HG02610 (cell line): Measurements from ENCODE around the gene APOB.

Experiments used
- ATAC-seq: cut with Tn5 transposase; IDR thresholded peaks from one replicate; pipeline ENCODE4 v1.9.1; 2021; ENCODE audit warnings: mild to moderate bottlenecking, moderate library complexity; ENCODE audit not compliant: unreplicated experiment

APOB gene

DNA sequence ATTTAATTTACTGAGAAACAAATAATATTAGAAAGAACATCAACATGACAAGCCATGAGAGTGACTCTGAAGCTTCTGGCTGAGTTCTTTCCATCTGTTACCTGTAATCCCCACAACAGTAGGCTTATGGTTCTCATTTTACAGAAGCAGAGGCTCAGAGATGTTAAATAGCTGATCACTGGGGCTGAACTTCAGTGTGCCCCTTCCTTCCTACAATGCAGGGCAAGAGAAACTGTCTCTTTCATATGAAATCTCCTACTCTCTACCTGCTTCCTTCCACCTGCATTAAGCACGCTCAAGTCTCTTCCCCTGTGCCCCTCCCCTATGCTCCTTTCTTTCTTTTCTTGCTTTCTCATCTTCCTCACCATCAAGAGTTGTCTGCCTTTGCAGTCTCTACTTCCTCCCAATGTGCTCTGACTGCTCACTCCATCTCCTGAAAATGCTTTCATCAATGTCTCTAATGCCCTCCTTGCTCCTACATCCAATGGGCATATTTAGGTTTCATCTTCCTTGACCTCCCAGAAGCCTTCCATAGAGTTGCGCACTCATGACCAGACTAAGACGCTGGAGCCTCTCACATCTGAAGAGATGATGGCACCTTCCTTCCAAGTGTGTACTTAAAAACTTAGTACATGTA, 23.7 kb downstream of the APOB start:
- ATAC-seq, result no peak

DNA sequence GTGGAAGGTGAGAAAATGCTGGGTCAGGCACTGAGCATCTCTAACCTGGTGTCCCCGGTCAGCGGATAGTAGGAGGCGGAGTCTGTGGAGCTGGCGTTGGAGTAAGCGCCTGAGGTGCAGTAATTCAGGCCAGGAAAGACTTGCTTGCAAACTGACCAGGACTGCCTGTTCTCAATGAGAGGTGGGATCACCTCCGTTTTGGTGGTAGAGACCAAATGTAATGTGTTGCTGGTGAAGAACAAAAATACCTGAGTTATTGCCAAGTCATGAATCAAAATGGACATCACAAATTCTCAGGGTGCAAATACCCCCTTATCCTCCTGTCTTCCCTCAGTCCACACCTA, 24.2 kb downstream of the APOB start:
- ATAC-seq, result no peak

DNA sequence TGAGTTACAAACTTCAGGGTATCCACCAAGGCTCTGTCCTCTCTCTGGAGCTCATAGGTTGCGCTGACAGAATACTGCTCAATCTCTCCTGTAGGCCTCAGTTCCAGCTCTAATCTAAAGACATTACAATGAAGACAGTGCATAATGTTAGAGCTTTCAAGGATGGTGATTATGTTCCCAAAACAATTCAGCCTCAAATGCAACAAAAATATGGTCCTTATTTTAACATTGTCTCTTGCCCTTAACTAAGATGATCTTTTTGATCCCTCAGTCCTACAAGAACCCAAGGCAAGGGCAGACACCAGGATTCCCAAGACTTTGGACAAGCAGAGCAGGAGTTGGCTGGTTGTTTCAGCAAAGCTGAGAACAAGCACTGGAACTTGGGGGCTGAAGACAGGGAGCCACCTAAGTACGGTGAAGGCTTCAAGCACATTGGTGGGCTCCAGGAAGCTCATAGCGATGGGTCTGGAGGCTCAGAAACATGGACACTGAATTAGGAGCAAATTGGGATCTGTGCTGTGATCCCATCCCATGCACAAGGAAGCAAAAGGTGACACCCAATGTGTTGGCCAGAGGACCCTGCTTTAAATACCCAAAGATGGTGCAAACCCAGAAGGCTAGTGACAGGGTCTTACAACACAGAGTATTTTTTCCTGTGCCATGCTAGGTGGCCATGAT, 24.7 kb downstream of the APOB start:
- no peak for ATAC-seq

DNA sequence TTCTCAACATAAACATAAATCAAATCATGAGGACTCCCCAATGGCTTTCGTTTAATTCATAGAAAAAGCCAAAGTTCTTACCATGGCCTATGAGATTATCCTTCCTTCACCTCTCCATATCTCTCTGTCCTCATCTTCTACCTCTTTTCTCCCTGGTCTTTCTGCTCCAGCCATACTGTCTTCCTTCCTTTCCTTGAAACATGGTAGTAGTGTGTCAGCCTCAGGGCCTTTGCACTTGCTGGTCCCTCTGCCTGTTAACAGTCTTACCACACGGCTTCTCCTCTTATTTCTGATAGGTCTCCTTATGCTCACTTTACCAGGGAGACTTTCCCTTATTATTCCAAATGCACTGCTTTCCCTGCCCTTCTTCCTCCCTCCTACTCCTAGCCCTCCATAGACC, 25.6 kb downstream of the APOB start:
- ATAC-seq, result no peak

DNA sequence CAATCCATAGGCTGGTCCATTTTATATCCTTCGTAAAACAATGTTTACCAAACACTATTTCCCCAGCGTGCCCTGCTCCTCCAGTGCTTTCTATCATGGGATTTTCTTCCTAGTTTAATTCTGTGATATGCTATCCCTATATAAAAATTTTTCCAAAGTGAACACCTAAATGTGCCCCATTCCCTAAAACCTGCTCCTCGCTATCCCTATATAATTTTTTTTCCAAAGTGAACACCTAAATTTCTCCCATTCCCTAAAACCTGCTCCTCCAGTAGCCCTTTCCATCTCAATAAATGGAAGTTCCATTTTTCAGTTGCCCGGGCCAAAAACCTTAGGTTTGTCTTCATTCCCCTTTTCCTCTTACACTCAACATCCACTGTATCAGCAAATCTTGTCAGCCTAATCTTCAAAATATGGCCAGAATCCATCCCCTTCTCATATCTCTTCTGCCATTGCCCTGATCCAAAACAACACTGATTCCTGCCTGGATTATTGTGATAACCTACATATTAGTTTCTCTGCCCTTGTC, 26.1 kb downstream of the APOB start:
- ATAC-seq, result no peak

DNA sequence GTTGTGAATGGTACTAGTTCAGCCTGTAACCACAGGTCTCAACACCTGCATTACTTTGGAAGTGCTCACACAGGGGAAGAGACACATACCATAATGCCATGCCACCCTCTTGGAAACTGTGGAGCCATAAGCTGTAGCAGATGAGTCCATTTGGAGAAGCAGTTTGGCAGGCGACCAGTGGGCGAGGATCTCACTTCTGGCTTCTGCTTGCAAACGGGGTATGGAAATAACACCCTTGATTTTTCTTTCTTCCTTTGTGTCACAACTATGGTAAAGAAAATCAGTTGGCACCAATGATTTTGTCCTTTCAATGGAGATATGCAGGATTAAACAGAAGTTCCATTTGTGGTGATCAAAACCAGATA, 28.6 kb downstream of the APOB start:
- ATAC-seq, result no peak

GRCh38 chr2:21014364-21015280, 29.3 kb downstream of the APOB start:
- ATAC-seq, result no peak

DNA sequence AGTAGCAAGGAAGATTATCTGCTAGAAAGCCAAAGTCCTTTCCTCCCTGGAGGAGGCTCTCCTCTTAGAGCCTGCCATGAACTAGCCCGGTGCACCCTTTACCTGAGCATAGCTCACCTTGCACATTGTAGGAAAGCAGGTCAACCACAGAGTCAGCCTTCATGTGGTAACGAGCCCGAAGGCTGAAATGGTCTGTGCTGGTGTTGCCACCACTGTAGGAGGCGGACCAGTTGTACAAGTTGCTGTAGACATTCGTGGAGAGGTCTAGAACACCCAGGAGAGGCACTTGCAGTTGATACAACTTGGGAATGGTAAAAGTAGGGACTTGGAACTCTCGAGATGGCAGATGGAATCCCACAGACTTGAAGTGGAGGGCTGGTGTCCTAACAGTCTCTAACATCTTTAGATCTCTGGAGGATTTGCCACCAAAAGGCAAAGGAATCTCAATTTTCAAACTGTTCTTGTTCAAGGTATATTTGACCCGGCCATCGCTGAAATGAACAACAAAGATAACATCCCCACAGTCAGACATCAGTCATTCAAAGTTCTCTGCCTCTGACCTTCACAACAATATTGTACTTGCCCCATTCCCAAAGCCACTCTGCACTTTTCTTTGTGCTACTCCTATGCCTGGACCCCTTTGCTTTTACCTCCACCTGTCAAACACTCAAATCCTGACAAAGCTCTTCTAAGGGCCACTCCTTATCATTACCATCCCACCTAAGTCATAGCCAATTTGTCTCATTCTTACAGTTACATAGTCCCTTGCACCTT, 30.6 kb downstream of the APOB start:
- ATAC-seq, result no peak

DNA sequence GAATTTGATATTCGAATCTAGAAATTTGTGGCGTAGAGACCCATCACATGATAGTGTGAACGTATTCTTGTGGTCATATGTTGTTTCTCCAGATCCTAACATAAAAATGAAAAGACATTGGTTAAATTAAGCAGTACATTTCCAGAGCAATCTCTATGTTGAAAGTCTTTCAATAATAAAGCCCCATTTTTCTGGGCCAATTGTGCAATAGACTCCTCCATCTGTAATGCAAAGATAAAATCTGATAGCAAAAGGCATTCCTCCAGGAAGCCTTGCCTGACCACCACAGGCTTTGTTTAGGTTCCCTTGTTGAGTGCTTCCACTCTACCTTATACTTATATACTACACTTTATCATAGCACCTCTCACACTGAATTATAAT, 31.3 kb downstream of the APOB start:
- ATAC-seq, result no peak

DNA sequence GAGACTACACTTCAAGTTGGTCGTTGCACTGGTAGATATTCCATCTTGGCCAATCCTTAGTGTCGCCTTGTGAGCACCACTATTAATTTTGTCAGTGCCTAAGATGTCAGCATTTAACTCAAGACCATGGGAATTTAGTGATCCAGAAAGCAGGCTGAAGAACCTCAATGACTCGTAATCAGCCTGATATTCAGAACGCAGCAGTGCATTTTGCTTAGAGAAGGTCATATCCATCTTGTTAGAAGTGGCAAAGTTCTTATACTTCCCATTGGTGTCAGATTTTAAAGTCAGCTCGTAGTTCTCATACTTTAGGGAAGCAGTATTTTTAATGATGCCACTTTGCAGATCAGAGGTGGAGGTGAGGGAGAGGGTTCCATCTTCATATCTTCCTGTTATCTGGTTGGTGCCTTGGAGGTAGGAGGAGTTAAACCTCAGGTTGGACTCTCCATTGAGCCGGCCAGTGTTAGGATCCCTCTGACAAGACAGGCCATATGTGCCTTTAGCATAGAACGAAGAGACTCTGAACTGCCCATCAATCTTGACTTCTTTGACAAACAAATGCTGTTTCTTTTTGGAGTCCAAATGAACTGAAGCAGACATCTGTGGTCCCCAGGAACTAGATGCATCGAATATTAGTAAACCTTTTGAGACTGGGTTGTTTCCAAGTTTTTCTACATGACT, 31.9 kb downstream of the APOB start:
- no peak for ATAC-seq

DNA sequence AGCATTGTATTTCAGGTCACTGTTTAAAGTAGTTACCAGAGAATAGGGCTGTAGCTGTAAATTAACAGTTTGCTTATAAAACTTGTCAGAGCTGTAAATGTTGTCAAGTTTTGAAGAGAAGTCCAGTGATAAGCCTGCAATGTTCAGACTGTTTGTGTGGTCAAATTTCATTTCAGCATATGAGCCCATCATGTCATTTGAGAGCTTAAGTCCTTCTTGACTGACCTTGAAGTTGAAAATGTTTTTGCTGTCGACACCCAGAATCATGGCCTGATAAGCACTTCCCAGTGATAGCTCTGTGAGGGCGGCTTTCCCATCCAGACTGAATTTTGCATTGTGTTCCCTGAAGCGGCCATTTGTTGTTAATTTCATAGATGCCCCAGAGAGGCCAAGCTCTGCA, 32.4 kb downstream of the APOB start:
- no peak for ATAC-seq

DNA sequence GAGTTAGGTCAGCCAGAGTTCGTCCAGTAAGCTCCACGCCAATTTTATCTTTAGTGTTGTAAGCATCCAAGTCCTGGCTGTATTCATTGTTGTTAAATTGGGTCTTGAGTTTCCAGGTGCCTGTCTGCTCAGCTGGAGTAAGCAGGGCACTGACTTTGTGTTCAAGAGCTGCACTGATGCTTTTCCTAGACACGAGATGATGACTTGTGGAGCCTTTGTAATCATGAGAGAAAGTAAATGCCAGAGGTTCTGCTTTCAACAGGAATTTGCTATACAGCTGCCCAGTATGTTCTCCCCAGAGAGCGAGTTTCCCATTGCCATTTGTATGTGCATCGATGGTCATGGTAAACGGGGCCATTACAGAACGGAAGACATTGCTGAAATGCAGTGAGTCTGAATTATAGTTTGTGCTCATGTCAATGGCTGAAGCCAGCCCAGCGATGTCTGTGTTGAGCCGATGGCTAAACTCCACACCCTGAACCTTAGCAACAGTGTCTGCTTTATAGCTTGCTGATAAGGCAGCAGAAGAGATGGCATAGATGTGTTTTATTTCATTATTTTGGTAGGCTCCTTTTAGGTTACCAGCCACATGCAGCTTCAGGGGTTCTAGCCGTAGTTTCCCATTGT, 32.9 kb downstream of the APOB start:
- ATAC-seq, result no peak

GRCh38 chr2:21009662-21010225, 34.1 kb downstream of the APOB start:
- ATAC-seq, result no peak

GRCh38 chr2:21008790-21009661, 34.8 kb downstream of the APOB start:
- ATAC-seq, result no peak

DNA sequence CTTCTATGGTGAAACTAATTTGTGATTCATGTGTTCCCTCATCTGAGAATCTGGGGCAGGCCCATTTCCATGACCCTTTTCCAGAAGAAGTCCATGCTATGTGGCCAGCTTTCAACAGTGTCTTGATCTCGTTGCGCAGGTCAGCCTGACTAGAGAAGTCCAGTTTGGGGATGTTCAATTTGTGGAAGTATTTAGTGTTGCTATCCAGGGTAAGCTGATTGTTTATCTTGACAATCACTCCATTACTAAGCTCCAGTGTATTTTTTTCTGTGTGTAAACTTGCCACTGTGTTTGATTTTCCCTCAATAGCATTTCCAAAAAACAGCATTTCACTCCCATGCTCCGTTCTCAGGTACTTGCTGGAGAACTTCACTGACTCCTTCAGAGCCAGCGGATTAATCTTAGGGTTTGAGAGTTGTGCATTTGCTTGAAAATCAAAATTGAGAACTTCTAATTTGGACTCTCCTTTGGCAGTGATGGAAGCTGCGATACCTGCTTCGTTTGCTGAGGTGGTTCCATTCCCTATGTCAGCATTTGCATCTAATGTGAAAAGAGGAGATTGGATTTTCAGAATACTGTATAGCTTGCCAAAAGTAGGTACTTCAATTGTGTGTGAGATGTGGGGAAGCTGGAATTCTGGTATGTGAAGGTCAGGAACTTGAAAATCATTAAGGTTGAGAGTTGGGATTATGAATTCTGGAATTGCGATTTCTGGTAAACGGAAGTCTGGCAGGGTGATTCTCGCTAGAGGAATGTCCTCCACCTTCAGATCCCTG, 35.7 kb downstream of the APOB start:
- no peak for ATAC-seq

DNA sequence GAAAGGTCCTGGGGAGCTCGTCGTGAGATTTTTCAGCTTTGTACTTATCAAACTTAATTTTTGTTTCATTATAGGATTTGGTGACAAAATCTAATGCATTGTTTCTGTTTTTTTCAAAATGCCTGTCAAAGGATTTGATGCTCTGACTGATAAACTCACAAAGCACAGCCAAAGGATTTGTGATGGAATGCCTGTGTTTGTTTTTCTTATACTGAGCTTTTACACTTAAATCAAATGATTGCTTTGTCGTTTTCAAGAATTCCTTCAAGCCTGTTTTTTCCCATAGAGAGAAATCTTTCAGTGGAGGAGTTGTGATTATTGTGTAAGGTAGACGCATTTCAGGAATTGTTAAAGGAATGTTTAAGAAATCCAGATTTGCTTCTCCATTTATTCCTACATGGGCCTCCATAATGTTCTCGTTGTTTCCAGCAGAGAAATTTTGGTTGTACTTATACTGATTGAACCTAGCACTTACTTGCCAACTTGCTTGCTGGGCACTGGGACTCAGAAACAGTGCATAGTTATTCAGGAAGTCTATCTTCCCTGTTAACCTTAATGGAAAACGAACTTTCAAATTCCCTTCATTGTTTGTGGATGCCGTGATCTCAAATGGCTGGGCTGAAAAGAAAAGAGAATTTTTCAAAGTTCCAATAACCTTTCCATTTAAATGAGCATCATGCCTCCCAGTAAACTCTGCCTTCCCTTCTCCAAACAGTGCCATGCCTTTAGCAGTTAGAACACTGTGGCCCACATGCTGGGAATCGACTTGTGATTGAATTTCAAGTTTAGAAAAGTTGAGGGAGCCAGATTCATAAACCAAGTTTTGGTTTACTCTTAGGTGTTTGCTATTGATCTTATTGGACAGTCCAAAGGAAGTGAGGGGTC, 36.5 kb downstream of the APOB start:
- no peak for ATAC-seq
